Stimulated activated CD4-positive, alpha-beta T cell treated with anti-CD3 and anti-CD28 coated beads, Interleukin-15, amount 100 ng/mL, for 48 hours (primary cell): ENCODE data around the gene CCDC146.
A peak's percentile ranks its signal among the peaks of the same experiment; 100 is the strongest.
"Not testable (repeated sequence)": the region's sequence is repeated elsewhere in the genome, so short reads cannot be mapped to it uniquely, and the experiment has no call there.

Source experiments
- DNase-seq, 2 donors: peaks; one replicate each; pipeline ENCODE4 v3.0.0-alpha.2; 2020; ENCODE audit warnings: low read depth in 2 of 2

The CCDC146 gene

GRCh38 chr7:77244222-77244934 lies 122.0 kb downstream of the CCDC146 start:
- no peak for DNase-seq

- DNase-seq: no peak
Observed at GRCh38 chr7:77245015-77245755, 122.8 kb downstream of the CCDC146 start.

GRCh38 chr7:77246026-77246640 lies 123.7 kb downstream of the CCDC146 start:
- DNase-seq: no peak

GRCh38 chr7:77247206-77247850 lies 124.9 kb downstream of the CCDC146 start:
- peak; percentile 78 to 85 for DNase-seq

GRCh38 chr7:77248154-77248553 lies 125.7 kb downstream of the CCDC146 start:
- DNase-seq: no peak

- DNase-seq: no peak
Observed at GRCh38 chr7:77252506-77252905, 130.1 kb downstream of the CCDC146 start.

GRCh38 chr7:77253151-77253550 lies 130.7 kb downstream of the CCDC146 start:
- no peak for DNase-seq

- DNase-seq: no peak
Observed at GRCh38 chr7:77254429-77254828, 132.0 kb downstream of the CCDC146 start.

GRCh38 chr7:77254915-77255314 lies 132.5 kb downstream of the CCDC146 start:
- no peak for DNase-seq

- no peak for DNase-seq
Observed at GRCh38 chr7:77258014-77258413, 135.6 kb downstream of the CCDC146 start.

GRCh38 chr7:77258593-77258992 lies 136.2 kb downstream of the CCDC146 start:
- DNase-seq: no peak

- DNase-seq: no peak
Observed at GRCh38 chr7:77262316-77262715, 139.9 kb downstream of the CCDC146 start.

- no peak for DNase-seq
Observed at GRCh38 chr7:77265666-77266065, 143.3 kb downstream of the CCDC146 start.

- DNase-seq: peak in 1 of 2 donors; percentile 7
Observed at GRCh38 chr7:77266291-77266794, 143.9 kb downstream of the CCDC146 start.

GRCh38 chr7:77269360-77270093 lies 147.1 kb downstream of the CCDC146 start:
- DNase-seq: no peak

GRCh38 chr7:77270094-77270480 lies 147.7 kb downstream of the CCDC146 start:
- DNase-seq: no peak

GRCh38 chr7:77271766-77272165 lies 149.4 kb downstream of the CCDC146 start:
- no peak for DNase-seq

- not testable (repeated sequence) for DNase-seq
Observed at GRCh38 chr7:77275663-77276062, 153.2 kb downstream of the CCDC146 start.

GRCh38 chr7:77276120-77276519 lies 153.7 kb downstream of the CCDC146 start:
- DNase-seq: no peak

- DNase-seq: no peak
Observed at GRCh38 chr7:77281780-77282478, 159.5 kb downstream of the CCDC146 start.

- no peak for DNase-seq
Observed at GRCh38 chr7:77282897-77283296, 160.5 kb downstream of the CCDC146 start.
